Skeletal muscle cell (primary cell): Measurements from ENCODE around the gene CEP78.
A peak's percentile ranks its signal among the peaks of the same experiment; 100 is the strongest.
"Not testable (repeated sequence)": the region's sequence is repeated elsewhere in the genome, so short reads cannot be mapped to it uniquely, and the experiment has no call there.

Experiments used
- DNase-seq: peaks from one replicate; pipeline ENCODE4 v3.0.0-alpha.2; 2010; ENCODE audit warnings: low read depth
- H3K4me3 ChIP-seq: 2 replicates; pipeline ENCODE4 v1.5.1; 2011; ENCODE audit warnings: low read depth, mild to moderate bottlenecking, control low read depth, low read length, moderate library complexity

Gene CEP78

GRCh38 chr9:78230761-78231160 lies 5.1 kb upstream of the CEP78 start:
- no peak for DNase-seq

GRCh38 chr9:78232471-78232870 lies 3.4 kb upstream of the CEP78 start:
- DNase-seq: not testable (repeated sequence)

More at GRCh38 chr9:78230761-78231160, 5.1 kb upstream of the CEP78 start:
- H3K4me3 ChIP-seq: no peak overlapping the region

GRCh38 chr9:78234810-78235209 lies 1.1 kb upstream of the CEP78 start:
- no peak for DNase-seq
- H3K4me3 ChIP-seq: peak overlapping the region; percentile 82

More at GRCh38 chr9:78232471-78232870, 3.4 kb upstream of the CEP78 start:
- H3K4me3 ChIP-seq: not testable (repeated sequence)

GRCh38 chr9:78235256-78235761 lies 566 bp upstream of the CEP78 start:
- peak overlapping the region; percentile 82 for H3K4me3 ChIP-seq
- no peak for DNase-seq

GRCh38 chr9:78236551-78236910 lies 656 bp downstream of the CEP78 start:
- DNase-seq: no peak
- peak overlapping the region; percentile 82 for H3K4me3 ChIP-seq

- no peak overlapping the region for H3K4me3 ChIP-seq
- no peak for DNase-seq
Measured at GRCh38 chr9:78238046-78239038, 2.5 kb downstream of the CEP78 start.

- DNase-seq: no peak
- H3K4me3 ChIP-seq: no peak overlapping the region
Measured at GRCh38 chr9:78239506-78239905, 3.6 kb downstream of the CEP78 start.

GRCh38 chr9:78242041-78242440 lies 6.2 kb downstream of the CEP78 start:
- H3K4me3 ChIP-seq: no peak overlapping the region
- no peak for DNase-seq

GRCh38 chr9:78243130-78243529 lies 7.3 kb downstream of the CEP78 start:
- DNase-seq: no peak
- no peak overlapping the region for H3K4me3 ChIP-seq

- no peak overlapping the region for H3K4me3 ChIP-seq
- DNase-seq: no peak
Measured at GRCh38 chr9:78245401-78245800, 9.5 kb downstream of the CEP78 start.

GRCh38 chr9:78248635-78249034 lies 12.8 kb downstream of the CEP78 start:
- DNase-seq: no peak
- no peak overlapping the region for H3K4me3 ChIP-seq

GRCh38 chr9:78249542-78249941 lies 13.7 kb downstream of the CEP78 start:
- DNase-seq: no peak
- H3K4me3 ChIP-seq: no peak overlapping the region

- no peak overlapping the region for H3K4me3 ChIP-seq
- DNase-seq: no peak
Measured at GRCh38 chr9:78252616-78253015, 16.7 kb downstream of the CEP78 start.

GRCh38 chr9:78253285-78253684 lies 17.4 kb downstream of the CEP78 start:
- no peak overlapping the region for H3K4me3 ChIP-seq
- no peak for DNase-seq

GRCh38 chr9:78261403-78262001 lies 25.6 kb downstream of the CEP78 start:
- no peak overlapping the region for H3K4me3 ChIP-seq
- DNase-seq: no peak

- DNase-seq: no peak
- no peak overlapping the region for H3K4me3 ChIP-seq
Measured at GRCh38 chr9:78262655-78263054, 26.8 kb downstream of the CEP78 start.

- DNase-seq: no peak
- no peak overlapping the region for H3K4me3 ChIP-seq
Measured at GRCh38 chr9:78267889-78268288, 32.0 kb downstream of the CEP78 start.

GRCh38 chr9:78269784-78270183 lies 33.9 kb downstream of the CEP78 start:
- H3K4me3 ChIP-seq: no peak overlapping the region
- no peak for DNase-seq

- DNase-seq: no peak
- H3K4me3 ChIP-seq: no peak overlapping the region
Measured at GRCh38 chr9:78272307-78272706, 36.4 kb downstream of the CEP78 start.

GRCh38 chr9:78273761-78274160 lies 37.9 kb downstream of the CEP78 start:
- no peak for DNase-seq
- no peak overlapping the region for H3K4me3 ChIP-seq
